Measurements from ENCODE around the gene PTCHD4.

The PTCHD4 gene

GRCh38 chr6:48085131-48085741 lies 25.8 kb downstream of the PTCHD4 start:
- intact Hi-C loops (cut with micrococcal nuclease) = no loop called here
- Mint-ChIP-seq H3K36me3 (ENCODE audit: low read depth) (no peaks in the 10 kb centered on the region), H3K27ac (no peak overlapping the region), H3K27me3 (no peaks in the 10 kb centered on the region), H3K4me3 (no peak overlapping the region), H3K9me3 (no peaks in the 10 kb centered on the region), H3K4me1 (ENCODE audit: low read depth) (no peaks in the 10 kb centered on the region)

GRCh38 chr6:48084201-48084600 lies 26.8 kb downstream of the PTCHD4 start:
- H3K27me3 Mint-ChIP-seq = no peaks in the 10 kb centered on the region
- no peak overlapping the region for H3K27ac Mint-ChIP-seq
- H3K4me1 Mint-ChIP-seq (ENCODE audit: low read depth) = no peaks in the 10 kb centered on the region
- H3K36me3 Mint-ChIP-seq (ENCODE audit: low read depth) = no peaks in the 10 kb centered on the region
- H3K9me3 Mint-ChIP-seq = no peaks in the 10 kb centered on the region
- H3K4me3 Mint-ChIP-seq = no peak overlapping the region
- intact Hi-C loops (cut with micrococcal nuclease) = no loop called here

GRCh38 chr6:48080227-48081009 lies 30.6 kb downstream of the PTCHD4 start:
- Mint-ChIP-seq H3K4me1 (ENCODE audit: low read depth) (no peaks in the 10 kb centered on the region), H3K27me3 (no peaks in the 10 kb centered on the region), H3K9me3 (no peaks in the 10 kb centered on the region), H3K27ac (no peak overlapping the region), H3K4me3 (no peak overlapping the region), H3K36me3 (ENCODE audit: low read depth) (no peaks in the 10 kb centered on the region)
- intact Hi-C loops (cut with micrococcal nuclease) = no loop called here

DNA sequence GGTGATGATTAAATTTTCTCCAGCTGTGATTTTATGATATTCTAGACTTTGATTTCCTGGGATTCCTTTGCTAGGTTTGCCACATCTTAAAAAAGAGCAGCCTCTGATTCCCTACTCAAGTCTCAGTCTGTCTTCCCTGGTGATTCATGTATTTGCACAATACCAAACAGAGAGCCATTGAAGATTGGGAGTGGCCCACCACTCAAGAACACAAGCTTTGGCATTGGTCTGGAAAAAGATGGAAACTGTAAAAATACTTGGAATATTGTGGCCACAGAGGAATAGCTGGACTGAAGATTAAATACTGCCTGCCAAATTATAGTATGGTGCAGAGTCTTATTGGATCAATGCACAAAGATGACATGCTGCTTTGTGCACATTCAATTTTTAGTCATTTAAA lies 32.9 kb downstream of the PTCHD4 start:
- Mint-ChIP-seq H3K9me3 (no peaks in the 10 kb centered on the region), H3K36me3 (ENCODE audit: low read depth) (no peaks in the 10 kb centered on the region), H3K4me1 (ENCODE audit: low read depth) (no peaks in the 10 kb centered on the region), H3K4me3 (no peak overlapping the region), H3K27ac (no peak overlapping the region), H3K27me3 (no peaks in the 10 kb centered on the region)
- intact Hi-C loops (cut with micrococcal nuclease) = no loop called here

- Mint-ChIP-seq H3K27ac (no peak overlapping the region), H3K27me3 (peaks cover 2% of the 10 kb centered on the region), H3K9me3 (no peaks in the 10 kb centered on the region), H3K36me3 (ENCODE audit: low read depth) (no peaks in the 10 kb centered on the region), H3K4me3 (no peak overlapping the region), H3K4me1 (ENCODE audit: low read depth) (no peaks in the 10 kb centered on the region)
- intact Hi-C loops (cut with micrococcal nuclease) = no loop called here
Measured at GRCh38 chr6:48075181-48075580, 35.8 kb downstream of the PTCHD4 start.

GRCh38 chr6:48073976-48074767 lies 36.8 kb downstream of the PTCHD4 start:
- intact Hi-C loops (cut with micrococcal nuclease) = no loop called here
- H3K4me1 Mint-ChIP-seq (ENCODE audit: low read depth) = no peaks in the 10 kb centered on the region
- H3K27me3 Mint-ChIP-seq = peaks cover 10% of the 10 kb centered on the region
- H3K9me3 Mint-ChIP-seq = no peaks in the 10 kb centered on the region
- H3K36me3 Mint-ChIP-seq (ENCODE audit: low read depth) = no peaks in the 10 kb centered on the region
- H3K4me3 Mint-ChIP-seq = no peak overlapping the region
- H3K27ac Mint-ChIP-seq = no peak overlapping the region

DNA sequence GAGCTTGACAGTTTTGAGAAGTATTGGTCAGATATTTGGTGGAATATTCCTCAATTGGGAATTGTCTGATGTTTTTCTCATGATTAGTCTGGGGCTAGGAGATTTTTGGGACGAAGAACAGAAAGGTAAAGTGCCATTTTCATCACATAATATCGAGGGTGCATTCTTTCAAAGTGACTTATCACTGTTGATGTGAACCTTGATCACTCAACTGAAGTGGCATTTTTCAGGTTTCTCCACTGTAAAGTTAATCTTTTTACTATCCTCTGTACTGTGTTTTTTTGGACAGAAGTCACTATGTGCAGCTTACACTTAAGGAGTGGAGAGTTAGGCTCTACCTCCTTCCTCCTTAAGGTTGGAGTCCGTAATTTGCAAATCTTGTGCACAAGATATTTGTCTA lies 39.2 kb downstream of the PTCHD4 start:
- H3K9me3 Mint-ChIP-seq = no peaks in the 10 kb centered on the region
- no peaks in the 10 kb centered on the region for H3K36me3 Mint-ChIP-seq (ENCODE audit: low read depth)
- peaks cover 31% of the 10 kb centered on the region for H3K27me3 Mint-ChIP-seq
- no peak overlapping the region for H3K4me3 Mint-ChIP-seq
- intact Hi-C loops (cut with micrococcal nuclease) = no loop called here
- H3K4me1 Mint-ChIP-seq (ENCODE audit: low read depth) = no peaks in the 10 kb centered on the region
- no peak overlapping the region for H3K27ac Mint-ChIP-seq

- no peak overlapping the region for H3K4me3 Mint-ChIP-seq
- no peaks in the 10 kb centered on the region for H3K9me3 Mint-ChIP-seq
- H3K27me3 Mint-ChIP-seq = peaks cover 34% of the 10 kb centered on the region
- no peaks in the 10 kb centered on the region for H3K4me1 Mint-ChIP-seq (ENCODE audit: low read depth)
- intact Hi-C loops (cut with micrococcal nuclease) = no loop called here
- no peak overlapping the region for H3K27ac Mint-ChIP-seq
- H3K36me3 Mint-ChIP-seq (ENCODE audit: low read depth) = no peaks in the 10 kb centered on the region
Measured at GRCh38 chr6:48069280-48069679, 41.7 kb downstream of the PTCHD4 start.

GRCh38 chr6:48068278-48069251 lies 42.4 kb downstream of the PTCHD4 start:
- intact Hi-C loops (cut with micrococcal nuclease) = no loop called here
- Mint-ChIP-seq H3K36me3 (ENCODE audit: low read depth) (no peaks in the 10 kb centered on the region), H3K27ac (no peak overlapping the region), H3K4me1 (ENCODE audit: low read depth) (no peaks in the 10 kb centered on the region), H3K4me3 (peak overlapping the region; percentile 31), H3K9me3 (no peaks in the 10 kb centered on the region), H3K27me3 (peaks cover 34% of the 10 kb centered on the region)

GRCh38 chr6:48067886-48068277 lies 43.1 kb downstream of the PTCHD4 start:
- H3K36me3 Mint-ChIP-seq (ENCODE audit: low read depth) = no peaks in the 10 kb centered on the region
- no peak overlapping the region for H3K4me3 Mint-ChIP-seq
- no peaks in the 10 kb centered on the region for H3K9me3 Mint-ChIP-seq
- H3K27ac Mint-ChIP-seq = no peak overlapping the region
- peaks cover 34% of the 10 kb centered on the region for H3K27me3 Mint-ChIP-seq
- intact Hi-C loops (cut with micrococcal nuclease) = no loop called here
- no peaks in the 10 kb centered on the region for H3K4me1 Mint-ChIP-seq (ENCODE audit: low read depth)

DNA sequence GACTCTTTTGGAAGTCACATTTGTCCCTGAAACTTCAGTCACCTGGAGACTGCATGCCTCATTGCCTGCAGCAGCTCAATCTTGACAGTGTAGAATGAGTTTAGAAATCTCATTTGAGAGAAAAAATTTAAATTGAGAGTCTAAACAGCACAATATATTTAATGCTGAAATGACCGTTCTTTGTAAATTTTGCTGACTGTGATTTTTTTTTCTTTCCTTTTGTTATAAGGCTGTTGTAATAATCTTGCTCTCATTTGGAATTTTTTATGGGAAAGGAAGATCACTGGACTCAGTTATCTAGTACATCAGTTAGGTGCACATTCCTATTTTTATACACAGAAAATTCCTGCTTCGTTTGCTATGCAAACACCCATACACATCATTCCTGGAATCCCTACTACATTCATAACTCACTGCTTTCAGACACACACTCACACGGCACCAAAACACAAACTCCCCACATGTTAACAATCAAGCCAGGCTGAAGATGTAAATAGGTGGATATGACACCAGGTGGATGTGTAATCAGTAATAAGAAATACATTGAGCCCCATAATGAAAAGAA lies 43.8 kb downstream of the PTCHD4 start:
- no peak overlapping the region for H3K4me3 Mint-ChIP-seq
- H3K36me3 Mint-ChIP-seq (ENCODE audit: low read depth) = no peaks in the 10 kb centered on the region
- H3K27me3 Mint-ChIP-seq = peaks cover 34% of the 10 kb centered on the region
- H3K27ac Mint-ChIP-seq = no peak overlapping the region
- intact Hi-C loops (cut with micrococcal nuclease) = no loop called here
- no peaks in the 10 kb centered on the region for H3K9me3 Mint-ChIP-seq
- no peaks in the 10 kb centered on the region for H3K4me1 Mint-ChIP-seq (ENCODE audit: low read depth)

GRCh38 chr6:48061265-48061990 lies 49.6 kb downstream of the PTCHD4 start:
- Mint-ChIP-seq H3K27me3 (peaks cover 3% of the 10 kb centered on the region), H3K27ac (no peak overlapping the region), H3K9me3 (no peaks in the 10 kb centered on the region), H3K4me3 (no peak overlapping the region), H3K36me3 (ENCODE audit: low read depth) (no peaks in the 10 kb centered on the region), H3K4me1 (ENCODE audit: low read depth) (peaks cover 6% of the 10 kb centered on the region)
- intact Hi-C loops (cut with micrococcal nuclease) = no loop called here

Data from dendritic cell treated with granulocyte-macrophage colony-stimulating factor and Interleukin-4, amounts not matched to agents 40 ng/mL and 50 ng/mL, for 4 days (primary cell).